HCT116 (cell line): ENCODE data around the gene GPR155. TPM values are rescaled to one million over a fixed set of nuclear protein-coding genes. Genes with fewer than 3 reads are reported as not detected.

Experiments
- ATAC-seq: fragments of 200-7000 bp; cut with Tn5 transposase; 2 replicates; pipeline ENCODE4 v1.9.1; 2020; ENCODE audit warnings: mild to moderate bottlenecking, moderate library complexity
- BruUV-seq: library from RNA; stranded (reverse); fragments of 400-500 nt; replicated peaks from 2 replicates; lab custom pipeline; 2021; lab: Mats Ljungman, UMichigan
- CTCF ChIA-PET: fragments of 300-600 bp; sonication (Branson Sonifier 250); formaldehyde crosslinking; loops from one replicate; lab custom pipeline; 2021; ENCODE audit warnings: antibody characterized with exemption; lab: Charles Lee
- POLR2A ChIA-PET: fragments of 300-600, 350-600 bp; sonication (Branson Sonifier 250); formaldehyde crosslinking; loops from one replicate; lab custom pipeline; 2021; ENCODE audit warnings: antibody characterized with exemption; lab: Charles Lee
- RAD21 ChIA-PET, 2 experiments: fragments of 300-600 bp; sonication (Branson Sonifier 250); formaldehyde crosslinking; loops; one replicate each; lab custom pipeline; 2023; ENCODE audit warnings: low total read pairs in 2 of 2; ENCODE audit not compliant: uncharacterized antibody in 2 of 2, unreplicated experiment in 2 of 2, low non-redundant PET in 1 of 2; lab: Charles Lee
- DNase-seq: peaks from one replicate; pipeline ENCODE4 v3.0.0-alpha.2; 2010; ENCODE audit warnings: low read depth, low spot score
- H2AFZ ChIP-seq: fragments of 200-600 bp; shearing (Covaris generic), sonication (generic); 2 replicates; pipeline ENCODE4 v1.6.1; 2017; ENCODE audit warnings: low read depth, mixed run types, mixed read lengths, antibody characterized with exemption, low read length; ENCODE audit not compliant: poor library complexity, severe bottlenecking
- H3K27ac ChIP-seq: 2 replicates; pipeline ENCODE4 v1.5.1; 2012; ENCODE audit warnings: low read depth, low read length
- H3K27me3 ChIP-seq: fragments of 200-600 bp; sonication (generic); 2 replicates; pipeline ENCODE4 v1.6.1; 2016; ENCODE audit warnings: mixed run types, low read length, mixed read lengths; ENCODE audit not compliant: insufficient read depth
- H3K36me3 ChIP-seq, 2 experiments: fragments of 200-500 bp in 1 of 2; fragments of 200-600 bp in 1 of 2; sonication (Bioruptor generic) in 1 of 2; sonication (generic) in 1 of 2; 2 replicates each; pipeline versions ENCODE4 v1.5.1 to v1.6.1; 2014 to 2016; ENCODE audit warnings: low read length in 2 of 2, inconsistent platforms in 1 of 2, mixed read lengths in 1 of 2, mixed run types in 1 of 2; ENCODE audit not compliant: insufficient read depth in 2 of 2, control insufficient read depth in 1 of 2
- H3K4me1 ChIP-seq, 2 experiments: fragments of 200-600 bp in 1 of 2; sonication (generic) in 1 of 2; 2 replicates each; pipeline versions ENCODE4 v1.5.1 to v1.6.1; 2012 to 2017; ENCODE audit warnings: low read length in 2 of 2, inconsistent platforms in 1 of 2, mild to moderate bottlenecking in 1 of 2, mixed read lengths in 1 of 2, mixed run types in 1 of 2, moderate library complexity in 1 of 2; ENCODE audit not compliant: insufficient read depth in 2 of 2, control insufficient read depth in 1 of 2
- H3K4me2 ChIP-seq: fragments of 200-600 bp; sonication (generic); 2 replicates; pipeline ENCODE4 v1.6.1; 2017; ENCODE audit warnings: mixed run types, low read length, mixed read lengths
- H3K4me3 ChIP-seq, 2 experiments: fragments of 200-600 bp in 1 of 2; sonication (generic) in 1 of 2; replicated peaks in 1 of 2; 2 replicates each; pipeline ENCODE4 v1.5.1; 2011 to 2016; ENCODE audit warnings: low read length in 2 of 2, control low read depth in 1 of 2, low read depth in 1 of 2, mild to moderate bottlenecking in 1 of 2, mixed read lengths in 1 of 2, mixed run types in 1 of 2
- H3K79me2 ChIP-seq: fragments of 200-600 bp; sonication (generic); 2 replicates; pipeline ENCODE4 v1.6.1; 2017; ENCODE audit warnings: mild to moderate bottlenecking, mixed run types, low read length, moderate library complexity, mixed read lengths; ENCODE audit not compliant: insufficient read depth
- H3K9ac ChIP-seq: fragments of 200-600 bp; sonication (generic); 2 replicates; pipeline ENCODE4 v1.6.1; 2016; ENCODE audit warnings: low read length, mixed read lengths
- H3K9me2 ChIP-seq: fragments of 200-600 bp; sonication (generic), shearing (Covaris generic); 2 replicates; pipeline ENCODE4 v1.6.1; 2017; ENCODE audit warnings: mixed run types, mild to moderate bottlenecking, moderate library complexity; ENCODE audit not compliant: insufficient read depth
- H3K9me3 ChIP-seq, 2 experiments: fragments of 200-500 bp in 1 of 2; fragments of 200-600 bp in 1 of 2; sonication (Bioruptor generic) in 1 of 2; sonication (generic) in 1 of 2; 2 replicates each; pipeline ENCODE4 v1.6.1; 2014 to 2017; ENCODE audit warnings: low read length in 2 of 2, mixed read lengths in 2 of 2, inconsistent platforms in 1 of 2, low read depth in 1 of 2, mild to moderate bottlenecking in 1 of 2, mixed run types in 1 of 2, moderate library complexity in 1 of 2; ENCODE audit not compliant: control insufficient read depth in 1 of 2, insufficient read depth in 1 of 2
- H4K20me1 ChIP-seq: fragments of 200-600 bp; sonication (generic), shearing (Covaris generic); 2 replicates; pipeline ENCODE4 v1.6.1; 2017; ENCODE audit warnings: mixed run types, mild to moderate bottlenecking, moderate library complexity; ENCODE audit not compliant: insufficient read depth
- ATF3 ChIP-seq: IDR thresholded peaks from 2 replicates; pipeline ENCODE4 v1.6.1; 2012
- CBX3 ChIP-seq: IDR thresholded peaks from 2 replicates; pipeline ENCODE4 v1.6.1; 2012; ENCODE audit warnings: low read depth
- CEBPB ChIP-seq: IDR thresholded peaks from 2 replicates; pipeline ENCODE4 v1.6.1; 2012; ENCODE audit warnings: low read depth
- EGR1 ChIP-seq: IDR thresholded peaks from 2 replicates; pipeline ENCODE4 v1.6.1; 2012; ENCODE audit warnings: low read depth
- EZH2 ChIP-seq: fragments of 200-600 bp; sonication (generic); IDR thresholded peaks from 2 replicates; pipeline ENCODE4 v1.6.1; 2017; ENCODE audit warnings: antibody characterized with exemption, mixed run types
- FOSL1 ChIP-seq: IDR thresholded peaks from 2 replicates; pipeline ENCODE4 v1.6.1; 2012; ENCODE audit warnings: low read depth
- MAX ChIP-seq: IDR thresholded peaks from 2 replicates; pipeline ENCODE4 v1.6.1; 2012
- POLR2A ChIP-seq: IDR thresholded peaks from 2 replicates; pipeline ENCODE4 v1.7.0; 2011; ENCODE audit warnings: borderline replicate concordance; ENCODE audit not compliant: insufficient read depth, insufficient read length; ENCODE audit errors: extremely low read depth
- POLR2AphosphoS5 ChIP-seq: IDR thresholded peaks from 2 replicates; pipeline ENCODE4 v1.6.1; 2011; ENCODE audit warnings: mild to moderate bottlenecking, low read depth, low read length, moderate library complexity
- REST ChIP-seq: IDR thresholded peaks from 2 replicates; pipeline ENCODE4 v1.6.1; 2012; ENCODE audit warnings: low read depth
- SP1 ChIP-seq: IDR thresholded peaks from 2 replicates; pipeline ENCODE4 v1.6.1; 2012; ENCODE audit warnings: low read depth
- SRF ChIP-seq: IDR thresholded peaks from 2 replicates; pipeline ENCODE4 v1.6.1; 2012; ENCODE audit warnings: low read depth
- TCF7L2 ChIP-seq: IDR thresholded peaks from 2 replicates; pipeline ENCODE4 v1.7.0; 2011; ENCODE audit warnings: borderline replicate concordance, inconsistent platforms; ENCODE audit not compliant: insufficient read depth, insufficient read length; ENCODE audit errors: extremely low read depth
- YY1 ChIP-seq: IDR thresholded peaks from 2 replicates; pipeline ENCODE4 v1.6.1; 2011; ENCODE audit warnings: low read length, low read depth, moderate library complexity, mild to moderate bottlenecking; ENCODE audit not compliant: insufficient replicate concordance; ENCODE audit errors: extremely low read depth
- ZBTB33 ChIP-seq: IDR thresholded peaks from 2 replicates; pipeline ENCODE4 v1.6.1; 2011; ENCODE audit warnings: mild to moderate bottlenecking, low read length, moderate library complexity; ENCODE audit not compliant: insufficient replicate concordance; ENCODE audit errors: extremely low read depth
- ZNF274 ChIP-seq: fragments of 200-500 bp; sonication (Bioruptor generic); IDR thresholded peaks from 2 replicates; pipeline ENCODE4 v1.6.1; 2014; ENCODE audit warnings: mild to moderate bottlenecking, low read depth, low read length, inconsistent platforms
- intact Hi-C: fragments of 100-400 bp; cut with micrococcal nuclease; formaldehyde crosslinking; loops from 2 replicates; pipeline ENCODE4 v1.10.0; 2022
- total RNA-seq: library from RNA; stranded (reverse); gene quantifications from one replicate; pipeline ENCODE4 v1.2.1, GENCODE V29; 2021; ENCODE audit not compliant: unreplicated experiment

Gene GPR155
- total RNA-seq, 1 experiment from 2014 or later, result 3.8 TPM

- CTCF ChIA-PET, result no interaction called here
- intact Hi-C loops, result no loop called here
Measured at GRCh38 chr2:174444761-174445160, 42.1 kb downstream of the GPR155 start.

More at GRCh38 chr2:174444761-174445160, 42.1 kb downstream of the GPR155 start:
- H3K27me3 ChIP-seq, result no peaks in the 10 kb centered on the region
- no peak overlapping the region for H3K9ac ChIP-seq
- BruUV-seq, result no TSS peak
- ATAC-seq (no peak), DNase-seq (no peak)
- H3K4me1 ChIP-seq, result peaks cover 10 to 14% of the 10 kb centered on the region in 2 experiments
- no peak overlapping the region for H2AFZ ChIP-seq
- no peaks in the 10 kb centered on the region for H3K79me2 ChIP-seq
- H3K27ac ChIP-seq, result no peak overlapping the region
- POLR2A ChIA-PET, result no interaction called here
- no peaks in the 10 kb centered on the region for H3K9me3 ChIP-seq
- TF ChIP-seq EZH2 (no peak), EGR1 (no peak), SP1 (no peak), ATF3 (no peak), SRF (no peak), MAX (no peak), CBX3 (no peak), TCF7L2 (no peak), POLR2A (no peak), ZNF274 (no peak), ZBTB33 (no peak), FOSL1 (no peak), CEBPB (no peak), YY1 (no peak), POLR2AphosphoS5 (no peak), REST (no peak)
- TF ChIP-seq, all 23 proteins: peak for 0
- no peak overlapping the region for H3K4me2 ChIP-seq
- H4K20me1 ChIP-seq, result no peaks in the 10 kb centered on the region
- H3K9me2 ChIP-seq, result no peaks in the 10 kb centered on the region
- H3K36me3 ChIP-seq, result no peaks in the 10 kb centered on the region; a peak in 1 of 4 replicates
- H3K4me3 ChIP-seq, result no peak overlapping the region
- RAD21 ChIA-PET, result interaction anchor here in 1 of 2 experiments (0.6 kb wide), 1 partner anchor 11 kb away, joined by 4 read pairs; no protein-coding TSS in a partner anchor
